H1 (cell line): ENCODE results near the gene PKDREJ. TPM values are rescaled to one million over a fixed set of nuclear protein-coding genes. Genes with fewer than 3 reads are reported as not detected.

Source experiments
- CTCF ChIA-PET: fragments of 300-600 bp; sonication (Branson Sonifier 250); formaldehyde crosslinking; loops from one replicate; lab custom pipeline; 2021; ENCODE audit not compliant: partially characterized antibody; lab: Charles Lee
- POLR2A ChIA-PET: fragments of 300-600 bp; sonication (Branson Sonifier 250); formaldehyde crosslinking; loops from one replicate; lab custom pipeline; 2021; ENCODE audit warnings: inconsistent platforms; ENCODE audit not compliant: partially characterized antibody; lab: Charles Lee
- DNase-seq, 2 experiments: peaks; one replicate each; pipeline versions ENCODE4 v3.0.0 to v3.0.0-alpha.2; 2010 to 2022; ENCODE audit warnings: low spot score in 2 of 2, low read depth in 1 of 2, mixed read lengths in 1 of 2
- FAIRE-seq: peaks from 2 replicates; lab custom pipeline; 2011; peaks lifted over from hg19 to GRCh38; lab: Jason Lieb, UNC
- H2AFZ ChIP-seq: 2 replicates; pipeline ENCODE4 v1.8.1; 2012; ENCODE audit warnings: low read length, inconsistent platforms
- H2AK5ac ChIP-seq: 2 replicates; pipeline ENCODE4 v1.6.1; 2013; ENCODE audit warnings: low read depth, low read length
- H2BK120ac ChIP-seq: replicated peaks from 2 replicates; pipeline ENCODE3; 2013; ENCODE audit warnings: low read depth, low read length, inconsistent platforms
- H2BK12ac ChIP-seq: 2 replicates; pipeline ENCODE4 v1.6.1; 2013; ENCODE audit warnings: low read depth, low read length
- H2BK15ac ChIP-seq: 2 replicates; pipeline ENCODE4 v1.6.1; 2013; ENCODE audit warnings: low read length
- H2BK20ac ChIP-seq: 2 replicates; pipeline ENCODE4 v1.6.1; 2013; ENCODE audit warnings: low read length
- H2BK5ac ChIP-seq: 2 replicates; pipeline ENCODE4 v1.6.1; 2013; ENCODE audit warnings: low read depth, low read length
- H3K14ac ChIP-seq: 2 replicates; pipeline ENCODE4 v1.6.1; 2013; ENCODE audit warnings: inconsistent platforms; ENCODE audit not compliant: insufficient read length
- H3K18ac ChIP-seq: 2 replicates; pipeline ENCODE4 v1.6.1; 2013; ENCODE audit warnings: low read length; ENCODE audit errors: extremely low read depth
- H3K23ac ChIP-seq: 2 replicates; pipeline ENCODE4 v1.6.1; 2013; ENCODE audit warnings: inconsistent platforms; ENCODE audit not compliant: insufficient read length
- H3K23me2 ChIP-seq: 2 replicates; pipeline ENCODE4 v1.6.1; 2013; ENCODE audit warnings: low read depth, low read length
- H3K27ac ChIP-seq: 2 replicates; pipeline ENCODE4 v1.6.1; 2011; ENCODE audit warnings: low read depth, low read length, inconsistent platforms
- H3K27me3 ChIP-seq, 4 experiments: replicated peaks in 1 of 4; 1 replicate in 1 of 4; 2 replicates in 3 of 4; pipeline versions ENCODE4 v1.6.1 to v1.8.1; 2011 to 2013; ENCODE audit warnings: low read length in 3 of 4, mild to moderate bottlenecking in 3 of 4, inconsistent platforms in 2 of 4, mixed read lengths in 2 of 4, moderate library complexity in 1 of 4; ENCODE audit not compliant: control insufficient read depth in 3 of 4, insufficient read depth in 3 of 4; ENCODE audit errors: extremely low read depth in 1 of 4
- H3K36me3 ChIP-seq, 4 experiments: 2 replicates each; pipeline versions ENCODE4 v1.6.1 to v1.8.1; 2011 to 2013; ENCODE audit warnings: mild to moderate bottlenecking in 4 of 4, low read length in 3 of 4, moderate library complexity in 2 of 4, control low read depth in 1 of 4, inconsistent platforms in 1 of 4; ENCODE audit not compliant: insufficient read depth in 4 of 4, control insufficient read depth in 2 of 4
- H3K4ac ChIP-seq: replicated peaks from 2 replicates; pipeline ENCODE3; 2013; ENCODE audit warnings: low read length, low read depth, mixed read lengths, inconsistent platforms; ENCODE audit not compliant: insufficient read length
- H3K4me1 ChIP-seq, 4 experiments: replicated peaks in 1 of 4; 1 replicate in 1 of 4; 2 replicates in 3 of 4; pipeline versions ENCODE4 v1.6.1 to v1.8.1; 2011 to 2013; ENCODE audit warnings: low read length in 3 of 4, inconsistent platforms in 2 of 4, mixed read lengths in 1 of 4; ENCODE audit not compliant: insufficient read depth in 4 of 4, control insufficient read depth in 3 of 4
- H3K4me2 ChIP-seq, 2 experiments: 2 replicates each; pipeline versions ENCODE4 v1.6.1 to v1.8.1; 2011 to 2013; ENCODE audit warnings: low read depth in 2 of 2, low read length in 2 of 2, control low read depth in 1 of 2, inconsistent platforms in 1 of 2, mild to moderate bottlenecking in 1 of 2; ENCODE audit not compliant: insufficient read depth in 1 of 2
- H3K4me3 ChIP-seq, 4 experiments: fragments of 200-600, 300-600 bp in 1 of 4; sonication (generic), shearing (Covaris generic), sonication (Bioruptor Twin) in 1 of 4; 2 replicates each; pipeline versions ENCODE4 v1.5.1 to v1.8.1; 2011 to 2016; ENCODE audit warnings: low read length in 4 of 4, low read depth in 3 of 4, control low read depth in 2 of 4, inconsistent platforms in 2 of 4, mild to moderate bottlenecking in 2 of 4, mixed read lengths in 1 of 4, moderate library complexity in 1 of 4; ENCODE audit not compliant: insufficient read depth in 2 of 4; ENCODE audit errors: extremely low read depth in 1 of 4
- H3K56ac ChIP-seq: replicated peaks from 2 replicates; pipeline ENCODE3; 2013; ENCODE audit warnings: low read depth, mild to moderate bottlenecking, mixed read lengths, low read length, inconsistent platforms; ENCODE audit not compliant: insufficient read length
- H3K79me1 ChIP-seq: 2 replicates; pipeline ENCODE4 v1.6.1; 2013; ENCODE audit warnings: low read depth, low read length, control low read depth
- H3K79me2 ChIP-seq, 2 experiments: 2 replicates each; pipeline versions ENCODE4 v1.6.1 to v1.8.1; 2012 to 2013; ENCODE audit warnings: low read length in 2 of 2, mild to moderate bottlenecking in 2 of 2, inconsistent platforms in 1 of 2; ENCODE audit not compliant: insufficient read depth in 2 of 2, control insufficient read depth in 1 of 2
- H3K9ac ChIP-seq, 4 experiments: replicated peaks in 1 of 4; 1 replicate in 1 of 4; 2 replicates in 3 of 4; pipeline versions ENCODE4 v1.6.1 to v1.8.1; 2011 to 2013; ENCODE audit warnings: low read depth in 3 of 4, low read length in 3 of 4, control low read depth in 2 of 4, mild to moderate bottlenecking in 2 of 4, moderate library complexity in 2 of 4, inconsistent platforms in 1 of 4; ENCODE audit errors: extremely low read depth in 1 of 4
- H3K9me3 ChIP-seq, 2 experiments: 2 replicates each; pipeline versions ENCODE4 v1.6.1 to v1.8.1; 2012 to 2013; ENCODE audit warnings: mild to moderate bottlenecking in 2 of 2, moderate library complexity in 2 of 2, control low read depth in 1 of 2, inconsistent platforms in 1 of 2, low read depth in 1 of 2, low read length in 1 of 2, mixed read lengths in 1 of 2; ENCODE audit not compliant: insufficient read depth in 2 of 2
- H4K20me1 ChIP-seq, 2 experiments: replicated peaks in 1 of 2; 2 replicates each; pipeline versions ENCODE3 to v1.8.1; 2011 to 2013; ENCODE audit warnings: inconsistent platforms in 2 of 2, low read length in 2 of 2, mild to moderate bottlenecking in 1 of 2; ENCODE audit not compliant: insufficient read depth in 2 of 2, control insufficient read depth in 1 of 2
- H4K5ac ChIP-seq: 2 replicates; pipeline ENCODE4 v1.6.1; 2013; ENCODE audit warnings: low read length, low read depth, mixed read lengths, inconsistent platforms; ENCODE audit not compliant: insufficient read length
- H4K8ac ChIP-seq: 2 replicates; pipeline ENCODE4 v1.8.0; 2013; ENCODE audit warnings: mild to moderate bottlenecking, moderate library complexity, low read length, inconsistent platforms; ENCODE audit not compliant: insufficient read depth; ENCODE audit errors: extremely low read depth
- H4K91ac ChIP-seq: replicated peaks from 2 replicates; pipeline ENCODE3; 2013; ENCODE audit warnings: low read length, mixed read lengths, inconsistent platforms; ENCODE audit not compliant: insufficient read length
- BRCA1 ChIP-seq: IDR thresholded peaks from 2 replicates; pipeline ENCODE4 v1.6.1; 2012; ENCODE audit warnings: low read depth, low read length, improper control_type of control experiment
- CBX8 ChIP-seq: fragments of 300-800, 300-1000 bp; sonication (generic); IDR thresholded peaks from 2 replicates; pipeline ENCODE4 v1.7.1; 2016; ENCODE audit warnings: low read depth, low read length, borderline replicate concordance
- CHD1 ChIP-seq: IDR thresholded peaks from 2 replicates; pipeline ENCODE4 v1.6.1; 2012; ENCODE audit warnings: low read depth, low read length, improper control_type of control experiment
- FOSL1 ChIP-seq: IDR thresholded peaks from 2 replicates; pipeline ENCODE4 v1.6.1; 2011; ENCODE audit warnings: mild to moderate bottlenecking, low read depth, low read length, moderate library complexity; ENCODE audit not compliant: insufficient read depth
- GABPA ChIP-seq: IDR thresholded peaks from 2 replicates; pipeline ENCODE4 v1.6.1; 2011; ENCODE audit warnings: mild to moderate bottlenecking, low read length, moderate library complexity, borderline replicate concordance; ENCODE audit not compliant: insufficient read depth
- GTF2F1 ChIP-seq: IDR thresholded peaks from 2 replicates; pipeline ENCODE4 v1.6.1; 2012; ENCODE audit warnings: low read depth, low read length, improper control_type of control experiment, borderline replicate concordance
- JUN ChIP-seq: IDR thresholded peaks from 2 replicates; pipeline ENCODE4 v1.6.1; 2011; ENCODE audit warnings: low read depth, mild to moderate bottlenecking, improper control_type of control experiment, low read length
- KDM1A ChIP-seq: fragments of 200-600, 300-600 bp; sonication (generic); IDR thresholded peaks from 2 replicates; pipeline ENCODE4 v1.7.1; 2016; ENCODE audit warnings: mild to moderate bottlenecking, low read length, borderline replicate concordance
- KDM5A ChIP-seq: fragments of 200-600 bp; IDR thresholded peaks from 2 replicates; pipeline ENCODE4 v1.7.1; 2012; ENCODE audit warnings: mild to moderate bottlenecking, low read length, inconsistent platforms, mixed read lengths
- SP2 ChIP-seq: IDR thresholded peaks from 2 replicates; pipeline ENCODE4 v1.6.1; 2012; ENCODE audit warnings: mild to moderate bottlenecking, low read length, inconsistent platforms
- SUZ12 ChIP-seq: fragments of 200-600 bp; sonication (generic); IDR thresholded peaks from 2 replicates; pipeline ENCODE4 v1.6.1; 2012; ENCODE audit warnings: mild to moderate bottlenecking, inconsistent platforms, low read length, moderate library complexity, mixed read lengths
- TBP ChIP-seq: IDR thresholded peaks from 2 replicates; pipeline ENCODE4 v1.6.1; 2011; ENCODE audit warnings: low read depth, low read length, improper control_type of control experiment
- USF2 ChIP-seq: IDR thresholded peaks from 2 replicates; pipeline ENCODE4 v1.6.1; 2011; ENCODE audit warnings: low read length, improper control_type of control experiment
- YY1 ChIP-seq: IDR thresholded peaks from 2 replicates; pipeline ENCODE4 v1.6.1; 2011; ENCODE audit warnings: low read depth, mild to moderate bottlenecking, low read length
- WGBS, 2 experiments: shearing (Covaris generic) in 1 of 2; methylation state at CpG; one replicate each; pipeline versions ENCODE4 v1.1.6 to v1.1.7; 2013 to 2015; ENCODE audit warnings: low lambda C conversion rate in 2 of 2, mixed read lengths in 2 of 2, inconsistent platforms in 1 of 2, low coverage in 1 of 2, missing lambda C conversion rate in 1 of 2; ENCODE audit not compliant: insufficient replicate concordance in 2 of 2, insufficient coverage in 1 of 2, insufficient read length in 1 of 2; ENCODE audit errors: extremely low coverage in 1 of 2, missing lambda C conversion rate in 1 of 2; 5-methylcytosine and 5-hydroxymethylcytosine counted together
- polyA plus RNA-seq, 7 experiments: library from polyadenylated mRNA; depleted of rRNA in 3 of 7; stranded (reverse) in 5 of 7; unstranded in 2 of 7; fragments of >200 nt in 5 of 7; fragments of 200-250 nt in 2 of 7; gene quantifications; 1 replicate in 5 of 7; 2 replicates in 1 of 7; 4 replicates in 1 of 7; pipeline versions ENCODE4 v1.2.1 to v1.2.3, GENCODE V29; 2011 to 2013; ENCODE audit warnings: missing spikeins in 2 of 7, mixed read lengths in 2 of 7
- total RNA-seq: library from RNA; stranded (reverse); fragmentation: NEBNext Ultra II Directional; extraction: Animal tissue kit (Norgen Biotek cat#: 25700); gene quantifications from 2 replicates; pipeline ENCODE4 v1.2.1, GENCODE V29; 2021

Gene PKDREJ
- total and polyA plus RNA-seq, 2 of the 8 experiments (the other 6 are each of a cell fraction or from before 2014, with no cell fraction given), result 0.02 to 0.04 TPM

- no peak overlapping the region for H2AK5ac ChIP-seq
- H3K9ac ChIP-seq, result no peak overlapping the region
- no peak overlapping the region for H3K4me2 ChIP-seq
- no peak overlapping the region for H3K23ac ChIP-seq
- no peaks in the 10 kb centered on the region; the same call in none of the 2 replicates for H3K79me1 ChIP-seq
- H4K8ac ChIP-seq, result no peak overlapping the region
- H3K56ac ChIP-seq, result no peak overlapping the region
- ChIA-PET POLR2A (no interaction called here), CTCF (no interaction called here)
- H3K9me3 ChIP-seq, result no peaks in the 10 kb centered on the region
- H2BK5ac ChIP-seq, result no peak overlapping the region
- FAIRE-seq, result no peak
- H4K91ac ChIP-seq, result no peak overlapping the region
- no peaks in the 10 kb centered on the region for H3K36me3 ChIP-seq
- no peak overlapping the region for H2BK15ac ChIP-seq
- H2AFZ ChIP-seq, result no peak overlapping the region
- no peaks in the 10 kb centered on the region for H3K79me2 ChIP-seq
- peaks cover under 1 to 11% (median 3%) of the 10 kb centered on the region in 4 experiments; a peak in 4 of 7 replicates for H3K4me1 ChIP-seq
- no peak for DNase-seq
- no peak overlapping the region for H3K18ac ChIP-seq
- no peak overlapping the region for H2BK12ac ChIP-seq
- no peak overlapping the region for H3K4me3 ChIP-seq
- no peak overlapping the region; the same call in 1 of the 2 replicates for H3K27ac ChIP-seq
- H3K23me2 ChIP-seq, result peaks cover 14% of the 10 kb centered on the region
- no peak overlapping the region for H2BK20ac ChIP-seq
- H2BK120ac ChIP-seq, result no peak overlapping the region
- WGBS, 2 experiments, result 96% methylated on average over 14 of the region's 14 CpGs; no CpG with 5 or more reads in 1 of the 2 experiments
- no peaks in the 10 kb centered on the region for H4K20me1 ChIP-seq
- H4K5ac ChIP-seq, result no peak overlapping the region
- H3K27me3 ChIP-seq, result no peaks in the 10 kb centered on the region
- no peak overlapping the region for H3K14ac ChIP-seq
- H3K4ac ChIP-seq, result no peak overlapping the region
- TF ChIP-seq FOSL1, result no peak
- no peak for TF ChIP-seq BRCA1
- TF ChIP-seq KDM1A, result no peak
- TF ChIP-seq YY1, result no peak
- TF ChIP-seq KDM5A, result no peak
- TF ChIP-seq GTF2F1, result no peak
- no peak for TF ChIP-seq CBX8
- no peak for TF ChIP-seq SP2
- no peak for TF ChIP-seq JUN
- no peak for TF ChIP-seq USF2
- TF ChIP-seq TBP, result no peak
- TF ChIP-seq GABPA, result no peak
- no peak for TF ChIP-seq CHD1
- TF ChIP-seq SUZ12, result no peak
Measured at GRCh38 chr22:46292732-46293131, 29.6 kb upstream of the PKDREJ start.
